Measurements from ENCODE around the gene BANP.
A peak's percentile ranks its signal among the peaks of the same experiment; 100 is the strongest.
"Not testable (repeated sequence)": the region's sequence is repeated elsewhere in the genome, so short reads cannot be mapped to it uniquely, and the experiment has no call there.

The BANP gene

GRCh38 chr16:88033003-88033740 lies 81.9 kb downstream of the BANP start:
- H3K23ac ChIP-seq (ENCODE audit: low read length in 2 of 2); H3K9ac ChIP-seq (ENCODE audit: low read length); H2BK120ac ChIP-seq (ENCODE audit: low read depth, low read length); H3K4ac ChIP-seq (ENCODE audit: low read depth in 1 of 2, low read length in 2 of 2); H3K79me1 ChIP-seq (replicated peaks; ENCODE audit: low read length, poor library complexity, severe bottlenecking); H3K9me3 ChIP-seq (ENCODE audit: control insufficient read depth, low read length); H3K4me2 ChIP-seq (ENCODE audit: low read length, poor library complexity, severe bottlenecking); H3K27ac ChIP-seq (ENCODE audit: low read length, poor library complexity, severe bottlenecking); DNase-seq; H2BK5ac ChIP-seq (ENCODE audit: low read depth, low read length, poor library complexity, severe bottlenecking); H3K4me3 ChIP-seq (ENCODE audit: insufficient read depth in 1 of 2, low read depth in 1 of 2, low read length in 2 of 2); H3K4me1 ChIP-seq (ENCODE audit: control insufficient read depth, insufficient read depth, low read depth, low read length); H3K14ac ChIP-seq (ENCODE audit: low read length in 2 of 2); H2AK5ac ChIP-seq (ENCODE audit: low read length, severe bottlenecking); H3K27me3 ChIP-seq (ENCODE audit: control insufficient read depth in 1 of 2, insufficient read depth in 1 of 2, low read length in 2 of 2); H4K91ac ChIP-seq (ENCODE audit: low read length); H2BK15ac ChIP-seq (ENCODE audit: low read depth, poor library complexity, severe bottlenecking); H4K8ac ChIP-seq (ENCODE audit: low read length); H3K18ac ChIP-seq (ENCODE audit: low read depth in 1 of 2, low read length in 2 of 2); H2AFZ ChIP-seq (ENCODE audit: low read depth, low read length); H2BK12ac ChIP-seq (ENCODE audit: low read length in 2 of 2): not testable (repeated sequence)
- H3K36me3 ChIP-seq (ENCODE audit: control insufficient read depth in 1 of 2, insufficient read depth in 2 of 2, low read depth in 1 of 2, low read length in 2 of 2), result peaks cover 23 to 38% of the 10 kb centered on the region in 2 experiments
- WGBS, result 97% methylated on average over 22 of the region's 30 CpGs

- Histone ChIP-seq H3K4ac (ENCODE audit: low read depth in 1 of 2, low read length in 2 of 2) (no peak overlapping the region), H4K8ac (ENCODE audit: low read length) (no peak overlapping the region), H3K4me1 (ENCODE audit: control insufficient read depth, insufficient read depth, low read depth, low read length) (no peaks in the 10 kb centered on the region), H2BK5ac (ENCODE audit: low read depth, low read length, poor library complexity, severe bottlenecking) (no peak overlapping the region), H2BK15ac (ENCODE audit: low read depth, poor library complexity, severe bottlenecking) (no peak overlapping the region), H4K91ac (ENCODE audit: low read length) (no peak overlapping the region), H2BK12ac (ENCODE audit: low read length in 2 of 2) (no peak overlapping the region), H3K4me3 (ENCODE audit: insufficient read depth in 1 of 2, low read depth in 1 of 2, low read length in 2 of 2) (no peak overlapping the region), H3K18ac (ENCODE audit: low read depth in 1 of 2, low read length in 2 of 2) (no peak overlapping the region), H3K9me3 (ENCODE audit: control insufficient read depth, low read length) (no peaks in the 10 kb centered on the region), H3K27me3 (ENCODE audit: control insufficient read depth in 1 of 2, insufficient read depth in 1 of 2, low read length in 2 of 2) (no peaks in the 10 kb centered on the region), H3K9ac (ENCODE audit: low read length) (no peak overlapping the region), H2BK120ac (ENCODE audit: low read depth, low read length) (no peak overlapping the region), H3K23ac (ENCODE audit: low read length in 2 of 2) (no peak overlapping the region), H2AK5ac (ENCODE audit: low read length, severe bottlenecking) (no peak overlapping the region), H3K14ac (ENCODE audit: low read length in 2 of 2) (no peak overlapping the region), H3K36me3 (ENCODE audit: control insufficient read depth in 1 of 2, insufficient read depth in 2 of 2, low read depth in 1 of 2, low read length in 2 of 2) (peaks cover 27 to 46% of the 10 kb centered on the region in 2 experiments), H3K4me2 (ENCODE audit: low read length, poor library complexity, severe bottlenecking) (no peak overlapping the region), H2AFZ (ENCODE audit: low read depth, low read length) (no peak overlapping the region), H3K79me1 (replicated peaks; ENCODE audit: low read length, poor library complexity, severe bottlenecking) (peaks cover 8% of the 10 kb centered on the region), H3K27ac (ENCODE audit: low read length, poor library complexity, severe bottlenecking) (no peak overlapping the region)
- WGBS, result 88% methylated on average over 4 of the region's 7 CpGs
- DNase-seq, result peak; percentile 11
Measured at GRCh38 chr16:88034770-88035169, 83.5 kb downstream of the BANP start.

GRCh38 chr16:88035292-88035691 lies 84.1 kb downstream of the BANP start:
- WGBS, result 97% methylated on average over 14 of the region's 14 CpGs
- no peak overlapping the region for H2AFZ ChIP-seq (ENCODE audit: low read depth, low read length)
- H3K14ac ChIP-seq (ENCODE audit: low read length in 2 of 2), result no peak overlapping the region

GRCh38 chr16:88035884-88036639 lies 84.8 kb downstream of the BANP start:
- not testable (repeated sequence) for H2BK120ac ChIP-seq (ENCODE audit: low read depth, low read length); H4K8ac ChIP-seq (ENCODE audit: low read length); DNase-seq; H3K18ac ChIP-seq (ENCODE audit: low read depth in 1 of 2, low read length in 2 of 2); H3K4me3 ChIP-seq (ENCODE audit: insufficient read depth in 1 of 2, low read depth in 1 of 2, low read length in 2 of 2); H3K4me1 ChIP-seq (ENCODE audit: control insufficient read depth, insufficient read depth, low read depth, low read length); H2BK5ac ChIP-seq (ENCODE audit: low read depth, low read length, poor library complexity, severe bottlenecking); H3K9me3 ChIP-seq (ENCODE audit: control insufficient read depth, low read length); H2AFZ ChIP-seq (ENCODE audit: low read depth, low read length); H3K9ac ChIP-seq (ENCODE audit: low read length); H3K4ac ChIP-seq (ENCODE audit: low read depth in 1 of 2, low read length in 2 of 2); H2BK12ac ChIP-seq (ENCODE audit: low read length in 2 of 2); H2AK5ac ChIP-seq (ENCODE audit: low read length, severe bottlenecking); H3K79me1 ChIP-seq (replicated peaks; ENCODE audit: low read length, poor library complexity, severe bottlenecking); H3K23ac ChIP-seq (ENCODE audit: low read length in 2 of 2); H2BK15ac ChIP-seq (ENCODE audit: low read depth, poor library complexity, severe bottlenecking); H3K27me3 ChIP-seq (ENCODE audit: control insufficient read depth in 1 of 2, insufficient read depth in 1 of 2, low read length in 2 of 2); H3K27ac ChIP-seq (ENCODE audit: low read length, poor library complexity, severe bottlenecking); H4K91ac ChIP-seq (ENCODE audit: low read length); H3K4me2 ChIP-seq (ENCODE audit: low read length, poor library complexity, severe bottlenecking); H3K14ac ChIP-seq (ENCODE audit: low read length in 2 of 2)
- 98% methylated on average over 27 of the region's 30 CpGs for WGBS
- H3K36me3 ChIP-seq (ENCODE audit: control insufficient read depth in 1 of 2, insufficient read depth in 2 of 2, low read depth in 1 of 2, low read length in 2 of 2), result peaks cover 27 to 55% of the 10 kb centered on the region in 2 experiments

More at GRCh38 chr16:88035292-88035691, 84.1 kb downstream of the BANP start:
- H3K4ac ChIP-seq (ENCODE audit: low read depth in 1 of 2, low read length in 2 of 2), result no peak overlapping the region
- no peak overlapping the region for H4K91ac ChIP-seq (ENCODE audit: low read length)
- DNase-seq, result peak; percentile 6
- H3K9me3 ChIP-seq (ENCODE audit: control insufficient read depth, low read length), result no peaks in the 10 kb centered on the region
- no peak overlapping the region for H4K8ac ChIP-seq (ENCODE audit: low read length)
- H2AK5ac ChIP-seq (ENCODE audit: low read length, severe bottlenecking), result no peak overlapping the region
- no peak overlapping the region for H3K27ac ChIP-seq (ENCODE audit: low read length, poor library complexity, severe bottlenecking)
- H3K18ac ChIP-seq (ENCODE audit: low read depth in 1 of 2, low read length in 2 of 2), result no peak overlapping the region
- no peak overlapping the region for H3K4me2 ChIP-seq (ENCODE audit: low read length, poor library complexity, severe bottlenecking)
- no peak overlapping the region for H2BK15ac ChIP-seq (ENCODE audit: low read depth, poor library complexity, severe bottlenecking)
- no peak overlapping the region for H3K9ac ChIP-seq (ENCODE audit: low read length)
- H2BK12ac ChIP-seq (ENCODE audit: low read length in 2 of 2), result no peak overlapping the region
- peaks cover 27 to 49% of the 10 kb centered on the region in 2 experiments for H3K36me3 ChIP-seq (ENCODE audit: control insufficient read depth in 1 of 2, insufficient read depth in 2 of 2, low read depth in 1 of 2, low read length in 2 of 2)
- H3K4me3 ChIP-seq (ENCODE audit: insufficient read depth in 1 of 2, low read depth in 1 of 2, low read length in 2 of 2), result no peak overlapping the region
- H3K4me1 ChIP-seq (ENCODE audit: control insufficient read depth, insufficient read depth, low read depth, low read length), result no peaks in the 10 kb centered on the region
- no peak overlapping the region for H2BK120ac ChIP-seq (ENCODE audit: low read depth, low read length)
- no peak overlapping the region for H2BK5ac ChIP-seq (ENCODE audit: low read depth, low read length, poor library complexity, severe bottlenecking)
- H3K23ac ChIP-seq (ENCODE audit: low read length in 2 of 2), result no peak overlapping the region
- peaks cover 8% of the 10 kb centered on the region for H3K79me1 ChIP-seq (replicated peaks; ENCODE audit: low read length, poor library complexity, severe bottlenecking)
- no peaks in the 10 kb centered on the region for H3K27me3 ChIP-seq (ENCODE audit: control insufficient read depth in 1 of 2, insufficient read depth in 1 of 2, low read length in 2 of 2)

All from mesenchymal stem cell (in vitro differentiated cells and primary cell).